Liver (tissue), 9 donors: ENCODE results near the gene ATF5. TPM values are rescaled to one million over a fixed set of nuclear protein-coding genes. Genes with fewer than 3 reads are reported as not detected.

Source experiments
- DNase-seq: peaks from one replicate; pipeline ENCODE4 v3.0.0-alpha.2; 2017; ENCODE audit warnings: low spot score
- H3K27ac ChIP-seq, 2 donors: one replicate each; pipeline ENCODE4 v1.7.0; 2013; ENCODE audit warnings: inconsistent platforms in 2 of 2, low read length in 2 of 2, control low read depth in 1 of 2, low read depth in 1 of 2, mild to moderate bottlenecking in 1 of 2
- H3K27me3 ChIP-seq, 4 donors: one replicate each; pipeline versions ENCODE4 v1.6.1 to v1.7.0; 2013; ENCODE audit warnings: low read length in 3 of 4, inconsistent platforms in 1 of 4, mild to moderate bottlenecking in 1 of 4, moderate library complexity in 1 of 4; ENCODE audit not compliant: control insufficient read depth in 4 of 4, insufficient read depth in 4 of 4
- H3K36me3 ChIP-seq, 4 donors: one replicate each; pipeline versions ENCODE4 v1.6.1 to v1.7.0; 2013; ENCODE audit warnings: low read length in 3 of 4, mild to moderate bottlenecking in 3 of 4, low read depth in 1 of 4, moderate library complexity in 1 of 4; ENCODE audit not compliant: control insufficient read depth in 4 of 4, insufficient read depth in 3 of 4
- H3K4me1 ChIP-seq, 4 donors: one replicate each; pipeline versions ENCODE4 v1.6.1 to v1.7.0; 2013; ENCODE audit warnings: low read length in 3 of 4, mild to moderate bottlenecking in 3 of 4, moderate library complexity in 1 of 4; ENCODE audit not compliant: control insufficient read depth in 4 of 4, insufficient read depth in 4 of 4
- H3K4me3 ChIP-seq, 3 donors: one replicate each; pipeline versions ENCODE4 v1.6.1 to v1.7.0; 2013; ENCODE audit warnings: low read length in 3 of 3, control low read depth in 1 of 3, low read depth in 1 of 3, mild to moderate bottlenecking in 1 of 3
- H3K9ac ChIP-seq, 2 donors: one replicate each; pipeline ENCODE4 v1.7.0; 2013; ENCODE audit warnings: low read length in 2 of 2, mild to moderate bottlenecking in 2 of 2, moderate library complexity in 2 of 2, control low read depth in 1 of 2, low read depth in 1 of 2
- H3K9me3 ChIP-seq, 4 donors: one replicate each; pipeline versions ENCODE4 v1.6.1 to v1.7.0; 2013; ENCODE audit warnings: low read length in 3 of 4; ENCODE audit not compliant: control insufficient read depth in 4 of 4
- EGR1 ChIP-seq, 2 donors: IDR thresholded peaks; 2 replicates each; pipeline ENCODE4 v1.6.1; 2016 to 2018; ENCODE audit warnings: antibody characterized with exemption in 2 of 2, low read depth in 2 of 2
- FOXA1 ChIP-seq: IDR thresholded peaks from 2 replicates; pipeline ENCODE4 v1.6.1; 2016; ENCODE audit warnings: antibody characterized with exemption
- FOXA2 ChIP-seq: IDR thresholded peaks from 2 replicates; pipeline ENCODE4 v1.6.1; 2016; ENCODE audit warnings: antibody characterized with exemption
- GABPA ChIP-seq, 2 donors: IDR thresholded peaks in 1 of 2; conservative IDR thresholded peaks in 1 of 2; 2 replicates each; pipeline ENCODE4 v1.6.1; 2016; ENCODE audit warnings: antibody characterized with exemption in 2 of 2, mild to moderate bottlenecking in 1 of 2, moderate library complexity in 1 of 2
- HNF4A ChIP-seq, 2 donors: conservative IDR thresholded peaks; 2 replicates each; pipeline ENCODE4 v1.6.1; 2016; ENCODE audit warnings: antibody characterized with exemption in 2 of 2, mild to moderate bottlenecking in 2 of 2
- HNF4G ChIP-seq: IDR thresholded peaks from 2 replicates; pipeline ENCODE4 v1.6.1; 2016; ENCODE audit warnings: antibody characterized with exemption
- JUND ChIP-seq, 2 donors: IDR thresholded peaks; 2 replicates each; pipeline ENCODE4 v1.6.1; 2016; ENCODE audit warnings: antibody characterized with exemption in 2 of 2
- NR2F2 ChIP-seq: IDR thresholded peaks from 2 replicates; pipeline ENCODE4 v1.6.1; 2016; ENCODE audit warnings: antibody characterized with exemption
- RAD21 ChIP-seq, 2 donors: IDR thresholded peaks; 2 replicates each; pipeline ENCODE4 v1.6.1; 2016; ENCODE audit warnings: antibody characterized with exemption in 2 of 2, mild to moderate bottlenecking in 2 of 2
- RXRA ChIP-seq, 2 donors: IDR thresholded peaks; 2 replicates each; pipeline ENCODE4 v1.6.1; 2017 to 2018; ENCODE audit warnings: antibody characterized with exemption in 2 of 2, mild to moderate bottlenecking in 1 of 2
- SP1 ChIP-seq: IDR thresholded peaks from 2 replicates; pipeline ENCODE4 v1.6.1; 2018; ENCODE audit warnings: antibody characterized with exemption, mild to moderate bottlenecking
- TAF1 ChIP-seq: conservative IDR thresholded peaks from 2 replicates; pipeline ENCODE4 v1.6.1; 2016; ENCODE audit warnings: antibody characterized with exemption, mild to moderate bottlenecking
- WGBS: extraction: QIAGEN DNeasy Blood & Tissue Kit; methylation state at CpG from one replicate; pipeline ENCODE4 v1.1.7; 2013; 5-methylcytosine and 5-hydroxymethylcytosine counted together
- polyA plus RNA-seq, 2 donors: library from polyadenylated mRNA; stranded (reverse) in 1 of 2; unstranded in 1 of 2; fragments of 200-250 nt in 1 of 2; fragments of >200 nt in 1 of 2; fragmentation: Nextera tagmentation in 1 of 2; extraction: Ambion mirVana in 1 of 2; gene quantifications; one replicate each; pipeline versions ENCODE4 v1.2.1 to v1.2.3, GENCODE V29; 2013 to 2015
- total RNA-seq, 2 donors: library from RNA; depleted of rRNA; stranded (reverse); fragments of >200 nt; gene quantifications; one replicate each; pipeline ENCODE4 v1.2.3, GENCODE V29; 2014
- TF ChIP-seq, protein P1 (sequence below): IDR thresholded peaks from 2 replicates; pipeline ENCODE4 v1.6.1; 2016; ENCODE audit warnings: antibody characterized with exemption
- TF ChIP-seq, protein P2 (sequence below): IDR thresholded peaks from 2 replicates; pipeline ENCODE4 v1.6.1; 2016; ENCODE audit warnings: antibody characterized with exemption
- TF ChIP-seq, protein P3 (sequence below): IDR thresholded peaks from 2 replicates; pipeline ENCODE4 v1.6.1; 2016; ENCODE audit warnings: antibody characterized with exemption
- TF ChIP-seq, protein P4 (sequence below): IDR thresholded peaks from 2 replicates; pipeline ENCODE4 v1.6.1; 2016; ENCODE audit warnings: antibody characterized with exemption, mild to moderate bottlenecking
- donor health status: healthy.
- donor health status: healthy.
- donor health status: healthy.
- donor health status: healthy.
- donor health status: healthy.

ATF5 gene
- total and polyA plus RNA-seq, 4 donors = 42.3 to 2,086 (median 347) TPM

DNA sequence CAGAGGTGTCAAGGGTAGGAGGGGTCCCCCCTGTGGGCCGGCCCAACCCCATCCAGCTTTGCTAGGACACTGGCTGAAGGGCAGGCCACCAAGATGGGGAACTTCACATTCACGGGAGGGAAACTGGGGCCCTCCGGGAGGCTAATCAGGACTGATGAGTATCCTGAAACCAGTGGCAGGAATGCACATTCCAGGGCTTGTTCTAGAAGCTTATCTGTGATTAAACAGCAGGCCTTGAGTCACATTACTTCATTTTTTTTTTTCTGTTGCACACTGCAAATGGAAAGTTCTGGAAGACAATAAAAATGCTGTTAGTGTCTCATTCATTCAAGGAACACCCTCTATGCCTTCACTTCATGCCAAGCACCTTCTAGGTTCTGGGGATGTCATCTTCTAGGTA lies 47.5 kb downstream of the ATF5 start (continued):
- TF ChIP-seq, protein P1, sequence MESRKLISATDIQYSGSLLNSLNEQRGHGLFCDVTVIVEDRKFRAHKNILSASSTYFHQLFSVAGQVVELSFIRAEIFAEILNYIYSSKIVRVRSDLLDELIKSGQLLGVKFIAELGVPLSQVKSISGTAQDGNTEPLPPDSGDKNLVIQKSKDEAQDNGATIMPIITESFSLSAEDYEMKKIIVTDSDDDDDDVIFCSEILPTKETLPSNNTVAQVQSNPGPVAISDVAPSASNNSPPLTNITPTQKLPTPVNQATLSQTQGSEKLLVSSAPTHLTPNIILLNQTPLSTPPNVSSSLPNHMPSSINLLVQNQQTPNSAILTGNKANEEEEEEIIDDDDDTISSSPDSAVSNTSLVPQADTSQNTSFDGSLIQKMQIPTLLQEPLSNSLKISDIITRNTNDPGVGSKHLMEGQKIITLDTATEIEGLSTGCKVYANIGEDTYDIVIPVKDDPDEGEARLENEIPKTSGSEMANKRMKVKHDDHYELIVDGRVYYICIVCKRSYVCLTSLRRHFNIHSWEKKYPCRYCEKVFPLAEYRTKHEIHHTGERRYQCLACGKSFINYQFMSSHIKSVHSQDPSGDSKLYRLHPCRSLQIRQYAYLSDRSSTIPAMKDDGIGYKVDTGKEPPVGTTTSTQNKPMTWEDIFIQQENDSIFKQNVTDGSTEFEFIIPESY = no peak

DNA sequence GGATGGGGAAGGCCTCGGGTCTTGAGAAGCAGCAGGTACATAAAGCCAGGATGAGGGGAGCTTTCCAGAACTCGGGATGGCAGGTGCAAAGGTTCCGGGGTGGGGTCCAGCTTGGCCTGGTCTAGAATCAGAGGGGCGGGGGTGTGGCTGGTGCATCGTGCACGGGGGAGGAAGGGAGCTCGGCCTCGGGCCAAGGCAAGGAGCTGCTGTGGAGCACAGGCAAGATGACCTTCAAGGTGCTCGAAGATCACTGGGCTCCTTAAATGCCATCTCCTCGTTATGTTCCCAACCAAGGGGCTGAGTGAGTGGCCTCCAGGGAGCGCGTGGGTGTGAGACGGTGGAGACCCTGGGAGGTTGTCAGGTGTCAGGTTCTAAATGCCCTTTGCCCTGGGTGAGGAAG lies 48.1 kb downstream of the ATF5 start:
- Histone ChIP-seq H3K27ac (no peak overlapping the region), H3K4me3 (no peak overlapping the region), H3K9me3 (no peaks in the 10 kb centered on the region), H3K27me3 (no peaks in the 10 kb centered on the region), H3K36me3 (peaks cover 3 to 36% (median 11%) of the 10 kb centered on the region in 4 donors), H3K4me1 (no peaks in the 10 kb centered on the region), H3K9ac (no peak overlapping the region)
- TF ChIP-seq, protein P2, sequence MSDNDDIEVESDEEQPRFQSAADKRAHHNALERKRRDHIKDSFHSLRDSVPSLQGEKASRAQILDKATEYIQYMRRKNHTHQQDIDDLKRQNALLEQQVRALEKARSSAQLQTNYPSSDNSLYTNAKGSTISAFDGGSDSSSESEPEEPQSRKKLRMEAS = no peak
- TF ChIP-seq FOXA2 (no peak), TAF1 (no peak), GABPA (IDR thresholded peaks at IDR 0.05 in 1 of 2, conservative IDR thresholded peaks at IDR 0.05 in 1 of 2) (no peak), HNF4A (conservative IDR thresholded peaks at IDR 0.05) (no peak), EGR1 (IDR thresholded peaks at IDR 0.05; ENCODE audit: low read depth in 2 of 2) (no peak), RAD21 (IDR thresholded peaks at IDR 0.05) (no peak), RXRA (IDR thresholded peaks at IDR 0.05) (no peak), NR2F2 (no peak), HNF4G (no peak), SP1 (no peak), FOXA1 (no peak), JUND (IDR thresholded peaks at IDR 0.05) (no peak)
- TF ChIP-seq, protein P1 = no peak
- TF ChIP-seq, protein P3, sequence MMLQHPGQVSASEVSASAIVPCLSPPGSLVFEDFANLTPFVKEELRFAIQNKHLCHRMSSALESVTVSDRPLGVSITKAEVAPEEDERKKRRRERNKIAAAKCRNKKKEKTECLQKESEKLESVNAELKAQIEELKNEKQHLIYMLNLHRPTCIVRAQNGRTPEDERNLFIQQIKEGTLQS = no peak
- TF ChIP-seq, protein P4, sequence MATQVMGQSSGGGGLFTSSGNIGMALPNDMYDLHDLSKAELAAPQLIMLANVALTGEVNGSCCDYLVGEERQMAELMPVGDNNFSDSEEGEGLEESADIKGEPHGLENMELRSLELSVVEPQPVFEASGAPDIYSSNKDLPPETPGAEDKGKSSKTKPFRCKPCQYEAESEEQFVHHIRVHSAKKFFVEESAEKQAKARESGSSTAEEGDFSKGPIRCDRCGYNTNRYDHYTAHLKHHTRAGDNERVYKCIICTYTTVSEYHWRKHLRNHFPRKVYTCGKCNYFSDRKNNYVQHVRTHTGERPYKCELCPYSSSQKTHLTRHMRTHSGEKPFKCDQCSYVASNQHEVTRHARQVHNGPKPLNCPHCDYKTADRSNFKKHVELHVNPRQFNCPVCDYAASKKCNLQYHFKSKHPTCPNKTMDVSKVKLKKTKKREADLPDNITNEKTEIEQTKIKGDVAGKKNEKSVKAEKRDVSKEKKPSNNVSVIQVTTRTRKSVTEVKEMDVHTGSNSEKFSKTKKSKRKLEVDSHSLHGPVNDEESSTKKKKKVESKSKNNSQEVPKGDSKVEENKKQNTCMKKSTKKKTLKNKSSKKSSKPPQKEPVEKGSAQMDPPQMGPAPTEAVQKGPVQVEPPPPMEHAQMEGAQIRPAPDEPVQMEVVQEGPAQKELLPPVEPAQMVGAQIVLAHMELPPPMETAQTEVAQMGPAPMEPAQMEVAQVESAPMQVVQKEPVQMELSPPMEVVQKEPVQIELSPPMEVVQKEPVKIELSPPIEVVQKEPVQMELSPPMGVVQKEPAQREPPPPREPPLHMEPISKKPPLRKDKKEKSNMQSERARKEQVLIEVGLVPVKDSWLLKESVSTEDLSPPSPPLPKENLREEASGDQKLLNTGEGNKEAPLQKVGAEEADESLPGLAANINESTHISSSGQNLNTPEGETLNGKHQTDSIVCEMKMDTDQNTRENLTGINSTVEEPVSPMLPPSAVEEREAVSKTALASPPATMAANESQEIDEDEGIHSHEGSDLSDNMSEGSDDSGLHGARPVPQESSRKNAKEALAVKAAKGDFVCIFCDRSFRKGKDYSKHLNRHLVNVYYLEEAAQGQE = no peak
- no peak for DNase-seq
- 84% methylated on average over 13 of the region's 13 CpGs for WGBS
